Measurements from ENCODE around the gene TMIGD3.
A peak's percentile ranks its signal among the peaks of the same experiment; 100 is the strongest.

Gene TMIGD3

GRCh38 chr1:111486431-111486830, 17.0 kb downstream of the TMIGD3 start:
- DNase-seq (ENCODE audit: low read depth), result no peak
- no peak overlapping the region for H3K4me3 ChIP-seq (ENCODE audit: low read length)
- TF ChIP-seq CTCF (conservative IDR thresholded peaks at IDR 0.05; ENCODE audit: low read depth, low read length), result no peak

- DNase-seq (ENCODE audit: low read depth), result no peak
- TF ChIP-seq CTCF (conservative IDR thresholded peaks at IDR 0.05; ENCODE audit: low read depth, low read length), result no peak
- no peak overlapping the region for H3K4me3 ChIP-seq (ENCODE audit: low read length)
These were observed 18.9 kb downstream of the TMIGD3 start for GRCh38 chr1:111484391-111485026.

- DNase-seq (ENCODE audit: low read depth), result no peak
- no peak for TF ChIP-seq CTCF (conservative IDR thresholded peaks at IDR 0.05; ENCODE audit: low read depth, low read length)
- H3K4me3 ChIP-seq (ENCODE audit: low read length), result no peak overlapping the region
These were observed 19.6 kb downstream of the TMIGD3 start for GRCh38 chr1:111483876-111484275.

GRCh38 chr1:111483166-111483565, 20.3 kb downstream of the TMIGD3 start:
- DNase-seq (ENCODE audit: low read depth), result no peak
- TF ChIP-seq CTCF (conservative IDR thresholded peaks at IDR 0.05; ENCODE audit: low read depth, low read length), result no peak
- no peak overlapping the region for H3K4me3 ChIP-seq (ENCODE audit: low read length)

- H3K4me3 ChIP-seq (ENCODE audit: low read length), result no peak overlapping the region
- DNase-seq (ENCODE audit: low read depth), result peak; percentile 13
- TF ChIP-seq CTCF (conservative IDR thresholded peaks at IDR 0.05; ENCODE audit: low read depth, low read length), result peak; percentile 70
These were observed 21.8 kb downstream of the TMIGD3 start for GRCh38 chr1:111481387-111482221.

- no peak for TF ChIP-seq CTCF (conservative IDR thresholded peaks at IDR 0.05; ENCODE audit: low read depth, low read length)
- H3K4me3 ChIP-seq (ENCODE audit: low read length), result no peak overlapping the region
- no peak for DNase-seq (ENCODE audit: low read depth)
These were observed 22.8 kb downstream of the TMIGD3 start for GRCh38 chr1:111480674-111481073.

All from retinal pigment epithelial cell (primary cell).